Erythroblast (primary cell): ENCODE results near the gene EFNB2.

Experiments
- GATA1 ChIP-seq: IDR thresholded peaks from 2 replicates; pipeline ENCODE4 v1.6.1; 2011; ENCODE audit warnings: low read depth, mild to moderate bottlenecking, control low read depth, low read length, moderate library complexity
- POLR2A ChIP-seq: IDR thresholded peaks from 2 replicates; pipeline ENCODE4 v1.6.1; 2011; ENCODE audit warnings: mild to moderate bottlenecking, low read length

DNA sequence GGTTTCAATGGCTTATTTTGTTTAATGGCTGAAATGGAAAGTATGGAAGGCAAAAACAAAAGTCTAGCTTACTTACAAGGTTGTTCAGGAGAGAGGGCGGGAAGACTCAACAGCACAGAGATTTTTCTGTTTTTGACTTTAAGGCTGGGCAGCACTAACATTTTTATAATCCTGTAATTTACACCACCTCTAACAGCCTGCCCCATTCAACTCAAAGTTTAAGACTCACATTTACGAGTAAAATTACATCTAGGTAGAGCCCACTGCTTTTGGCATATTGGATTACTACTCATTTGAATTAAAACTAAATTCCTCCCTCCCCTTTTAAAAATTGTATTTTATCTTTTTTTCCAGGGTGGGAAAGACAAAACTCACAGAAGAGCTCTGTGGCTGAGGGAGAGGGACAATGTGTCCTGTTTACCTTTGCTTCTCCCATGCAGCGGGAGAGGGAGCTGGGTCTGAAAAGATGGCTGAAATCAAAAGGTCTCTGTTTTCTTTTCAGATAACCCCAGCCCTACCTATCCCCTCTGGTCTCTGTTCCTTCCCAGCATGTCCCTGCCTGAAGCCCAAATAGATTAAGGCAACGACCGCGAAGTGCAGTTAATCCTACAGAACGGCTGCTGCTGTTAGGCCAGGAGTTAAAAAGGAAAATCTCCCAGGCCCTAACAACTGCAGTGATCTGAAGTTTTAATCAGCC, 6.6 kb downstream of the EFNB2 start:
- no peak for TF ChIP-seq POLR2A
- TF ChIP-seq GATA1 = no peak
